ENCODE measurements around the gene STEAP1.
A peak's percentile ranks its signal among the peaks of the same experiment; 100 is the strongest.
"Not testable (repeated sequence)": the region's sequence is repeated elsewhere in the genome, so short reads cannot be mapped to it uniquely, and the experiment has no call there.

STEAP1 gene

GRCh38 chr7:90153943-90154771 lies at the start of gene STEAP1:
TSS of gene STEAP1 (plus strand) at chr7:90154469. CDS start at chr7:90159789, 5,320 bp downstream.
- DNase-seq (ENCODE audit: low spot score), result peak; percentile 94

GRCh38 chr7:90114972-90115371 lies 39.3 kb upstream of the STEAP1 start:
- DNase-seq (ENCODE audit: low spot score), result peak; percentile 28

- not testable (repeated sequence) for DNase-seq (ENCODE audit: low spot score)
Observed at GRCh38 chr7:90118551-90119177, 35.6 kb upstream of the STEAP1 start.

- no peak for DNase-seq (ENCODE audit: low spot score)
Observed at GRCh38 chr7:90119178-90119971, 34.9 kb upstream of the STEAP1 start.

- not testable (repeated sequence) for DNase-seq (ENCODE audit: low spot score)
Observed at GRCh38 chr7:90120205-90120604, 34.1 kb upstream of the STEAP1 start.

- DNase-seq (ENCODE audit: low spot score), result peak; percentile 57
Observed at GRCh38 chr7:90131746-90132145, 22.5 kb upstream of the STEAP1 start.

- not testable (repeated sequence) for DNase-seq (ENCODE audit: low spot score)
Observed at GRCh38 chr7:90147079-90147960, 6.9 kb upstream of the STEAP1 start.

GRCh38 chr7:90149428-90149827 lies 4.8 kb upstream of the STEAP1 start:
- DNase-seq (ENCODE audit: low spot score), result not testable (repeated sequence)

- not testable (repeated sequence) for DNase-seq (ENCODE audit: low spot score)
Observed at GRCh38 chr7:90151884-90152283, 2.4 kb upstream of the STEAP1 start.

GRCh38 chr7:90152642-90153253 lies 1.5 kb upstream of the STEAP1 start:
- DNase-seq (ENCODE audit: low spot score), result peak; percentile 94

GRCh38 chr7:90155206-90155605 lies 937 bp downstream of the STEAP1 start:
- DNase-seq (ENCODE audit: low spot score), result peak; percentile 63

GRCh38 chr7:90157331-90157730 lies 3.1 kb downstream of the STEAP1 start:
- peak; percentile 78 for DNase-seq (ENCODE audit: low spot score)

- DNase-seq (ENCODE audit: low spot score), result peak; percentile 77
Observed at GRCh38 chr7:90157761-90158350, 3.6 kb downstream of the STEAP1 start.

GRCh38 chr7:90163534-90163933 lies 9.3 kb downstream of the STEAP1 start:
- no peak for DNase-seq (ENCODE audit: low spot score)

GRCh38 chr7:90165724-90166123 lies 11.5 kb downstream of the STEAP1 start:
- DNase-seq (ENCODE audit: low spot score), result no peak

- DNase-seq (ENCODE audit: low spot score), result no peak
Observed at GRCh38 chr7:90166153-90166552, 11.9 kb downstream of the STEAP1 start.

GRCh38 chr7:90167361-90167760 lies 13.1 kb downstream of the STEAP1 start:
- no peak for DNase-seq (ENCODE audit: low spot score)

- DNase-seq (ENCODE audit: low spot score), result no peak
Observed at GRCh38 chr7:90169891-90170290, 15.6 kb downstream of the STEAP1 start.

GRCh38 chr7:90172121-90172520 lies 17.9 kb downstream of the STEAP1 start:
- no peak for DNase-seq (ENCODE audit: low spot score)

GRCh38 chr7:90172624-90173023 lies 18.4 kb downstream of the STEAP1 start:
- DNase-seq (ENCODE audit: low spot score), result no peak

Data from RKO (cell line).